Activated CD8-positive, alpha-beta memory T cell treated with anti-CD3 and anti-CD28 coated beads, Interleukin-2, amount 50 U/mL, for 1 hour (primary cell): ENCODE measurements around the gene OR2S2.
"Not testable (repeated sequence)": the region's sequence is repeated elsewhere in the genome, so short reads cannot be mapped to it uniquely, and the experiment has no call there.

Experiments used
- DNase-seq: peaks from one replicate; pipeline ENCODE4 v3.0.0-alpha.2; 2020; ENCODE audit errors: extremely low read depth

Gene OR2S2

DNA sequence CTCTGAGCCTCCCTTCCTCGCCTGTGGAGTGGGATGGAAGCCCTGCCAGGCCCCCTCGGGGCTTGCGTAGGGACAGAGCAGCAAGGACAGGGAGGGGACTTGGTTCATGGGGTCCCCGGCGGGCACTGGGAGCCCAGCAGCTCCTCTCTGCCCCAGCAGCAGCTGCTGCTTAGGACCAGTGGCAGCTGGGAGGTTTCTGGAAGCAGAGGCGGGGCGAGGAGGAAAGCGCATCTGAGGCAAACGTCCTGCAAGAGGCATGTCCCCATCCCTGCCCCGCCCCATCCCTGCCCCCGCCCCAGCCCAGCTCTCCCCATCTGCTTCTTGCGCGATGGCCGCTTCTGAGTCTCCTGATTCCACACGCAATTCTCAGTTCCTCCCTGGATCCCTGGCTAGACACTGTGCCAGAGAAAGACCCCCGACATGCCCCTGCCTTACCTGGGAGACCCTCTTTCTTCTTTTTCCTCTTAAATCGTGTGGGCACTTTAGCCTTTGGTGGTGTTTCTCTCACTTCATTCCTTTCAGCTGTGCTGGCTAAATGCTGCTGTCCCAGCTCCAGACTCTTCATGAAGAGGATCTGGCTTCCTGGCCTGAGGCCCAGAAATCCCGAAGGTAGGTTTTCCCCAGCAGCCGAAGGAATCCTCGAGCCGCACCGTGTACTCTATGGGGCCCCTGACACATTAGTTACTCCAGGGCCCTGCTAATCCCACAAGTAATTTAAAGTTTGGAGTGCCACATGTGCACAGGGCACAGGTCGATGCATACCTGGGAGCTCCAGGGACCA lies 4.4 kb upstream of the OR2S2 start:
- no peak for DNase-seq

DNA sequence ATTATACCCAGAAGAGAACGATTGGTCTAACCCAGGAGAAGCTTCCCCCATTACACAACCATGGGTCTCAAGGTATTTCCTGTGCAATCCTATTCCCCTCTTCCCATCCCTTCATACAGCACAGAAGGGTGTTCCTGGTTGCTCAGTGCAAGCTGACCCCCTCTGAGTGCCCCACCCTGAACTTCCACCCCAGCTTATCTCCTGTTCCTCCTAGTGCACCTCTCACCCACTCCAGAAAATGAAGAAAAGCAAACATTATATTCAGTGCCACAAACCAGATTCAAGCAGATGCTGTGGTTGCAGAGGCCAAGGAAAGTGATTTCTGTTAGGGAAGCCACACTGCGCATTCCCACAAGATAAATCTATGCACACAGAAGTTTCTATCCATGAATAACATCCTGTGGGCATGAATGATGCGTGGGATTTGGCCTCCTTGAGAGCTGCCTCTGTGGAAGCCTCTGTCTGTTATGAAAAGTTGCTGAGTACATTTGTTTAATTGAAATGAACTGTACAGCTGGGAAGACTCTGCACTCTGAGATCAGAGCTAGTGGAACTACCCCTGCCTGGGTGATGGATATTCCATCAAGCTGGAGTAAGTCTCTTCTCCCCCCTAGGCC lies 2.2 kb upstream of the OR2S2 start:
- no peak for DNase-seq

DNA sequence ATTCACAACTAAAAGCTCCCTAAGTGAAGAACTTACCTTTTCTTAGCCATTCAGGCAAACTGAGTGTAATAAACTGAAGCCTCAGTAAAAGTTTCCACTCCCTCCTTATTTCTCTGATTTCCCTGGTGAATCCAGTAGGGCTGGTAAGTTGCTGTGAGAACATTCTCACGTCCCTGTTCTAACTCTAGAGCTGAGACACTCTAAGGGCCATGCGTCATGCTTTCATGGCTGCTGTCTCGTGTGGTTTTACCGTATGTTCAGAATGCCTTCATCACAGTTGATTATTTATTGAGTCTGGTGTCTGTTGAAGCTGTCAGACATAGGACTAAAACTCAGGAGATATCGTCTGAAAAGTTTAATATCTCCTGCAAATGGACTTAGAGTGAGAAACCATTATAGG lies 1.3 kb downstream of the OR2S2 start:
- DNase-seq = no peak

DNA sequence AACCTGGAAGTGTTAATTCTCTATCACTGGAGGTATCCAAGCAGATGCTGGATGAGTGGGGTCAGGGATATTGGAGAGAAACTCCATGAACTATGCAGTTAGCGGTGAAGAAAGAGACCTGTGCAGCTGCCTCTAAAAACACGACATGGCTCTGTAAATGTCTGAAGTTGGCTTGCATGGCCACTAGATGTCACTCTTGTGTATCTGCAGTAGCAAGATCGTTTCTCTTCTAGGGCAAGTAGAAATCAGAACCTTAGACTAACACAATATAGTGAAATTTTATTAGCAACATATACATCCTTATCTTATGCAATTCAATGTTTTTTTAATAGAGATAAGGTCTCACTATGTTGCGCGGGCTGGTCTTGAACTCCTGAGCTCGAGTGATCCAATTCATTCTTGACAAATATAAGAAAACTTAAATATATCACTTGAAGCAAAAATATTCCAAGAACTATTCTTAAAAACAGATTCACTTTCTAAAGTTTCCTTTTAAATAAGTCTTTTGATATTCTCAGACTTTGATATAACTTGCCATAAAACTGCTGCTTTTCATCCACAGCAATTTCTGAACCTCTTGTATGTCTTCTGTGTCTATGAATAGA lies 2.9 kb downstream of the OR2S2 start:
- DNase-seq = no peak

DNA sequence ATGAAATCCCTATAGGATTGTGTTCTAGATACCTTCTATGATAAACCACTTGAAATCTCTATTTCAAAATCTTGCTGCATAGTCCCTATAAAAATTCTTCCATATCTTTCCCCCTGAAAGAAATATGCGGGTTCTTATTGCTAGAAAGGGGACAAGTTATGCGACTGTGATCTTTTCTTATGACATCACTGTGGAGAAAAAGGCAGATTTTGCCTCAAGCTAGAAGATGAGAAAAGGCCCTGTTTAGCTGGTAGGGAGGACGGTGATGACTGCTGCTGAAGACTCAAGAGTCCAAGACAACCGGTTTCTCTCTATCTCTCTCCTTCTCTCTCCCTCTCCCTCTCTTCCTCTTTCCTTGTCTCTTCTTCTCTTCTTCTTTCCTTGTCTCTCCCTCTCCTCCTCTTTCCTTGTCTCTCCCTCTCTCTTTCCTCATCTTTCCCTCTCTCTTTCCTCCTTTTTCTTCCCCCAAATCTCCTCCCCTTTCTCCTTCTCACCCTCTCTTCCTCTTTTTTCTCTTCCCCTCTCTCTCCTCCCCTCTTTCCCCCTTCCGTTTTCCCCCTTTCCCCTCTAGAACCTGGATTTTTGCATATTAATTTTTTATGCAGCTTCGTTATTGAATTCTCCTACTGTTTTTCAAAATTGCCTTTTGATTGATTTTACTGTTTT lies 5.3 kb downstream of the OR2S2 start:
- no peak for DNase-seq

DNA sequence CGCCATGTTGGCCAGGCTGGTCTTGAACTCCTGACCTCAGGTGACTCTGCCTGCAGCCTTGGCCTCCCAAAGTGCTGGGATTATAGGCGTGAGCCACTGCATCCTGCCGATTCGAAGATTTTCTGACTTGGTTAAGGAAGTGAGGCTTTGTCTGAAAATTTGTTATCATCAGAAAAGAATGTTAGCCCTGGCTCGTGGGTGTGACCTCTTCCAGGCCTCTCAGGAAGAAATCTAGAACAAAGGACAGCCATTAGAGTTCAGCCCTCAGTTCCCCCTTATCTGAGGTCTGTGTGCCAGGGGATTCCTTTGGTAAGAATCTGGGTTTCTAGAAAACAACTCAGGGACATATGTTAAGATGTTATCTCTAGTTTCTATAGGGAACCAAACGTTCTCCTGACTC lies 6.2 kb downstream of the OR2S2 start:
- DNase-seq = no peak

DNA sequence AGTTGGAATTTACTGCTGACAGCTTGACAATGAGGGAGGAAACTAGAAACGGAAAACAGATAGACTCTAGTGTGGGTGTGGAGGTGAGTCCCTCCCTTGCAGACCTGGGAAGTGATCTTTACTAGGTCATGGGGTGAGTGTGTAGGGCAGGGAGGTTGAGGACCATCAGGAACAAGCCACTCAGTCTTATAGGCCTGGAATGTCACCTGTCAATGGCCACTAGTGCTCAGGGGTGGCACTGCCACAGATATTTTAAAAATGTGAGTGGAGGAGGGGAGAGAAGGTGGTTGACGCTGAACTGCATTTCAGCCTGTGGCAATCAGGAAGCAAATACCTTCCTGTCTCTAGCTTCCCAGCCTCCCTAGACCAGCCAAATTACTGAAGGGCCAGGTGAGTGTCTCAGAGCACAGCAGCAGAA lies 9.0 kb downstream of the OR2S2 start:
- no peak for DNase-seq

DNA sequence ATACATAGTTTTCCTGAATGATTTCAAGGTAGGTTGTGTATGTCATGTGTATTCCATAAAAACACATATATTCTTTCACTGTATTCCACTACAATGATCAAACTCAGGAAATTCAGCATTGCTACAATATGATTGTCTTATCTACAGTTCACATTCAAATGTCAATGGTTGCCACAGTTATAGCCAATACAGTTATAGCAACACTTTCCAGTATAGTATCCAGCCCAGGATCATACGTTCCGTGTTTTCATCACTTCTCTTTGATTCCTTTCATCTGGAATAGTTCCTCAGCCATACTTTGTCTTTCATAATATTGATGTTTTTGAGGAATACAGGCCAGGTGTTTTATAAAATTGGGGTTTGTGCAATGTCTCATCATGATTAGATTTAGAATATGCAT lies 9.5 kb downstream of the OR2S2 start:
- no peak for DNase-seq

DNA sequence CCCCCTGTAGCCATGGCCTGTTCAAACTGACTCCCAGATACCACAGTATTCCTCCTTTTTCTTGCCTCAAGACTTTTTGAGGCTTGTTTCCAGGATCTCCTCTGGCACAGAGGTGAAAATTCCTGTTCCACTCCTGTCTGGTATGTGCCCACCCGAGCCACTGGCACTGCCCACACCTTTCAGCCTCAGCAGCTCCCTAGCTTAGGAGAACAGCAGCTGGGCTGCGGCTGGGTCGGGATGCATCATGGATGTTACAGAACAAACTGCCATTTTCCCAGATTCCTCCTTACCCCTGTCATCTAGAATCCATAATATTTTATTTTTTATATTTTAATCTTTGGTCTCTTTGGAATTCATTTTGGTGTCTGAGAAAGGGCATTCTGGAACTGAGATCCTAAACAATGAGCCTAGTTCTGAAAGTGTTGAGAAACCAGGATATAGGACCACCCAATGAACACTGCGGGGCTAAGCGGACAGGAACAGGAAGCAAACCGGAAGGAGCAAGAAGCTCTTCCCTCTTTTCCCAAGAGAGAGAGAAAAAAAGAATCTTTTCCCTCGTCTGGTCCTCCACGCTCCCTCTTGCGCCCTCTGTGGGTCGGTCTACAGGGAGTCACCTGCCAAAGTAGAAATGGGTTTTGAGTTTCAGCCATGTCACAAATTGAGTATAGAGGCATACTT lies 12.5 kb downstream of the OR2S2 start:
- peak; percentile 10 for DNase-seq

DNA sequence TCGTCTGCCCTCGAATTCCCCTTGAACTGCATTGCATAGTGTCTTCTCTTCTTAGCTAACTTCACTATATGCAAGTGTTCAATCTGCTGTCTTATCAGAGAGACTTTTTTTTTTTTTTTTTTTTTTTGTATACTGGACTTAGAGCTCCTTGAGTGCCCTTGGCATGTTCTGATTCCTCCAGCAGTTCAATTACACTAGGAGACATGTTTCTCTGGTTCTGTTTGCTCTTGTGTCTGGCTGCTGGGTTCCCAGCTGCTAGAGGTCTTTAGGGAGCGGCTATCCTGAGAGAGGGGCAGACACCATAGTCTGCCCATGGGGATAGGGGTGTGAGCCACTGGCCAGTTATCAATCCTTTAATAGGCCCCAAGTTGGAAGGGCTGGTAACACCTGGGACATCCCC lies 13.1 kb downstream of the OR2S2 start:
- DNase-seq = no peak

DNA sequence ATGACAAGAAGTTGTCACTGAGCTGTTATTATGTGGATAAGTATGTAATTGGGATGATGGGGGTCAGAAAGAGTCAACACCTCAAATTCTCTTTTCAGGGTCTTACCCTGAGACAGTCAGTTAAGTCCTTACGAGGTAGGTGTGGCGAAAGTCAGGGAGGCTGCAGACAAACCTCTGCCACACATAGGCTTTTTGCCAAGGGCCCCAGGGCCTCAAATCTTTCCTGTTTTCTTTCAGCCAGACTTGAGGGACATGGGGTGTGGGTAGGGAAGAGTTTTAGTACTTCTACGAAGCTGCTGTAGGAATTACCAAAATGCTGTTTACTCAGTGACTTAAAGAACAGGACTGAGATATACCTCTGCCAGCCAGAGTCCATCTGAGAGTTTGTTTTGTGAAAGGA lies 13.8 kb downstream of the OR2S2 start:
- no peak for DNase-seq

DNA sequence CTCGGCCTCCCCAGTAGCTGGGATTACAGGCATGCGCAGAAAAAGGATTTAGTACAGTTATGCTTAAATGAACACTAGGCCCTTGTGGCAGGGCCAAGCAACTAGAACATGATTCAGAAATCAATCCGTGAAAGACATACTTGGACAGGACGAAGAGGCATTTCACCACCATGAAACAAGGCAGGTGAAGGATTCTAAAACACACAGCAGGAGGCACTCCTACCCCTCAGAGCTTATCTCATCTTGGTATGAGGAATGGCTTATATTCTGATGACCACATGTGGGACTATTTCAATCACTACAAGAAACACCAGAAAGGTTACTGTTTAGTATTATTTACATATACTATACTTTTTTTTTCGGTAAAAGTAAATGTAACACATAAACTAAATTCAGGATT lies 15.7 kb downstream of the OR2S2 start:
- no peak for DNase-seq

DNA sequence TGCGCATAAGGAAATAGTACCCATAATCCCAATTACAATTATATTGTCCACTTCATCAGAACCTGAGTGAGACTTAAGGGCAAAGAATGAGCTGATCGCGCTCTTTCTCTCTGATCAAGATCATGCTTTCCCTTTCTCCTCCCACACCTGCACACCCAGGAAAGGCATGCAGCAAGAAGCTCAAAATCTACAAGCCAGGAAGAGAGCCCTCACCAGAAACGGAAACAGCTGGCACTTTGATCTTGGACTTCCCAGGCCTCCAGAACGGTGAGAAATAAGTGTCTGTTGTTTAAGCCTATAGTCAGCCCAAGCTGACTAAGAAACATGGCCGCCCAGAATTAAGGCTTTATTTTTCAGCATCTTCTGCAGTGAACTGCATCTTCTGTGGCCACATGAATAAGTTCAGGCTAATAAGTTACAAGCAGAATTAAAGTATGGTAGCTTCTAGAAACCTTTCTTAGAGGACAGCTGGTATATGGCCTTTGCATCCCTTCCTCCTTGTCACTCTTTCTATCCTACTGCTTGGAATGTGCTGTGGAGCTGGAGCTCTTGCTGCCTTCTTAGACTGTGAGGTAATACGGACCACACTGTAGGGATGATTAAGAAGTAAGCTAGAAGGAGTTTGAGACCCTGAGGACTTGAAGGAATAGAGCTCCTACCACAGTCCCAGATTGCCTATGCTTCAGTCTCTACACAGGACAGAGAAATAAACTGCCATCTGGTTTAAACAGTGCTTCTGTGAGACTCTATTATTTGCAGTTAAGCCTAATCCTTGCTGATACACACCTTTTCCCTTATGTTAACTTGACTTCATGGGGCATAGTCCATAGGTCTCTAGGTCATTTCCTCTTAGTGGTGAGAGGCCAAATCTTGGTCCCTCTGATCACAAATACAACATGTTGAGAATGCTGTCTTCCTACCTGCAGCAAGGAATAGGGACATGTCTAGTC lies 17.2 kb downstream of the OR2S2 start:
- no peak for DNase-seq

DNA sequence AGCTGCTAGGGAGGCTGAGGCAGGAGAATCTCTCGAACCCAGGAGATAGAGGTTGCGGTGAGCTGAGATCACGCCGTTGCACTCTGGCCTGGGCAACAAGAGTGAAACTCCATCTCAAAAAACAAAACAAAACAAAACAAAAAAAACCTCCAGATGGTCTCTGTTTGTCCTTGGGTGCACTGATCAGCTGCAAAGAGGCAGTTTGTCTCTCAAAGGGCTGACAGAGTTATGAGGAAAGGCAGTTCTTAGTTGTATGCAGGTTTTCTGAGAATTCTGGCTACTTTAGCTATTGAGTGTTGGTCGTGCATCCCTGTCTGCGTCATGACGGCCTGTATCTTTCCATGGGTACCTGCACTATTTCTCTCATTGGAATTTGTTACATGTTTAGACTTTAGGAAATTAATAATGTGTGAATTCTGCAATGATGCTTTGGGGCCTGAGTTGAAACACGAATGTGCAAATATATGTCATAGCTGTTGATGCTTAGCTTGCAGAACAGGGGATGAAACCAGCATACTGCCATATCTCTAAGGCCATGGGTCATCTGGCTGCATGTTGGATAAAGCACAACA lies 18.2 kb downstream of the OR2S2 start:
- DNase-seq = no peak

DNA sequence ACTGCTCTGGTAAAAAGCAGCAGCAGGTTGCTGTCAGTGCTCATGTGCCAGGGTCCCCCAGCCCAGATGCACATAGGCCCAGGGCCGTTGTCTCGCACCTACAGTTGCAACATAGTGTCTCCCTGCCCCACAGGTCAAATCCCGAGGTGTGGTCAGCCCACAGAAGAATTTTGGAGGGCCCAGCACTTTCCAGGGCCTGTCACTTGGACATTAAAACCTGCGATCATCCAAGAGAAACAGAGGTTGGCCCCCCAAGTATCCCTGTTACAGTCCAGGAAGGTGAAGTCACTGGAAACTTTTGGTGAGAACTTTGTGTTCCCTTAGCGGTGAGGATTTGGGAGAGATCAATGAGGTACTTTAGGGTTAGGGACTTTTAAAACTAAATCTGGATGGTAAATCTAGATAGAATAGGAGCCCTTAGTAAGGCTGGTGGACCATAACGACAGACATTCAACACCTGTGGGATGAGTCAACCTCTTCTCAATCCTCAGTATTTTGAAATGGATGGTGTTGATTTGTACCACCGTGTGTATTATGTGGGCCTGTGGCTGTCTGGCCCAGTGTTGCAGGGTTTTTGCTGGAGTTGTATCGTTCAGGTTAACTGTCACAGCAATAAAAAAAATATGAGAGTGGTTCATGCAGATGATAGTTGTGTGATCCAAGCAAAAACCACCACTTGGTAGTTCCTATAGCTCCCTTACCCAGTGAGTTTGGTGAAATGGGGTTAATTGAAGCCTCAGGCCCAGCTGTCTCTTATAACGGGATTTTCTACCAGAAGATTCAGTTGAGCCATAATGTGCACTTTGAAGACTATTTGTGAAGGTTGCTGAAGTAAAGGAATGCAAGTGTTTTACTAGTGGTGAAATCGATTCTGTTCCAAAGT lies 19.2 kb downstream of the OR2S2 start:
- no peak for DNase-seq

DNA sequence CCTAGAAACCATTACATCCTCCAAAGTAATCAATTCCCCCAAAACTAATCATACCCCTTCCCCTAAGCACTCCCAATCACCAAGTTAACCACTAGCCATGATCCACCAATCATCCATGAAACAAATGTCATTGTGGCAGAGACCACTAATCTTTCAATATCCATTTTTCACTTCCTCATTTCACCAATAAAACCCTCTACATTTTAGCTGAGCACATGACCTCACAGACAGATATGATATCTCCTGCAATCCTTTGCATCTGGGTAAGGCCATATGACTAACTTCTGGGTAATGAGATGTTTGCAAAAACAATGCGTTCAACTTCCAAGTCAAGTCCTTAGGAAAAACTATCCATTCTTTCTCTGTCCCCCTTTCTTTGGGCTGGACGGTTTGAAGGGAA lies 20.7 kb downstream of the OR2S2 start:
- no peak for DNase-seq

DNA sequence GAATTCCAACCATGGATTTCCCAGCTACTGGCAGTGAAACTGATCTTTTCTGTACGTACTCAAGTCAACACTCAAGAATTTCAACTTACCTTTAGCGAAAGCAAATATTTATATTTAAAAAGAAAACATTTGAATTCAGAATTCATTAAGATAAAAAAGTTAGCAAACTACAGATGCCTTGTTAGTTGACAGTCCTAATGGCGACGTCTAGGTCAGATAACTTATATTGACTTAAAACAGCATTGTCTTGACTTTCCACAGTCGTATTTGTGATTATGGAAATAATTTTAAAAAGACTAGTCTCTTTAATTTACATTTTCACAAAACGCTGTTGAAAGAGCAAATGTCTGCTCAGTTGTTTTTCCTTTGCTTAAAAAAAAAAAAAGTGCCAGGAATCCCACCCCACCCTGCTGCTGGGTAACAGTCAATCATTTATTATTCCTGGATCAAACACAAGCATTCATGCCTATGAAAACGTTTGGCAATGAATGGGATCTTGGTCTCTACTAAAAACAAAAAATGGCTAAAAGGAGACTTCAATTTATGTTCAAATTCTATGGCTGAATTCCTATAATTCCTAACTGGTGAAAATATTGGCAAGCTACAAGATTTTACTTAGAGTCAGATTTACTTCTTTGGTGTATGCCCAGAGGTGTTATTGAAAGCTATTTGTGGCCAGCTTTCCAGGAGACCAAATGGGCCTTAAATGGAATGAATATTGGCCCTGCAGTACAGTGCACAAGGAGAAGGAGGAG lies 22.0 kb downstream of the OR2S2 start:
- DNase-seq = no peak

DNA sequence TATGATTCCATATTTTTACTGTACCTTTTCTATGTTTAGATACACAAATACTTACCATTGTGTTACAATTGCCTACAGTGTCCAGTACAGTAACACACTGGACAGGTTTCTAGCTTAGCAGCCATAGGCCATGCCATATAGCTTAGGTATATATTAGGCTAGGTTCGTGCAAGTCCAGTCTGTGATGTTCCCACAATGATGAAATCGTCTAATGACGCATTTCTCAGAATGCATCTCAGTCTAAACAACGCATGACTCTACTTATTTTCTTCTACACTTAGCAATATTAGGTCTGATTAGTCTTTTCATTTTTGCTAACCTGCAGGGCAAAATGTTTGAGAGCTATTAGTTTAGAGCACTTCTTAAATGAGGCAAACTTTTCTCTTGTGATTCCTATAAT lies 22.7 kb downstream of the OR2S2 start:
- no peak for DNase-seq

DNA sequence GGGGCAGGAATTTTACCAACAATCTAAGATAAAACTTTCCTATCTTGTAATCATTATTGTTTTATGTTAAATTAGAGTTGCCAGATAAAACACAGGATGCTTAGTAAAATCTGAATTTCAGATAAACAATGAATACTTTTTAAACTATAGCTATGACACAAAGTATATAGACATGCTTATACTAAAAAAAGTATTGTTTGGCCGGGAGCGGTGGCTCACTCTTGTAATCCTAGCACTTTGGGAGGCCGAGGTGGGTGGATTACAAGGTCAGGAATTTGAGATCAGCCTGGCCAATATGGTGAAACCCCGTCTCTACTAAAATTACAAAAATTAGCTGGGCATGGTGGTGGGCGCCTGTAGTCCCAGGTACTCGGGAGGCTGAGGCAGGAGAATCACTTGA lies 23.9 kb downstream of the OR2S2 start:
- not testable (repeated sequence) for DNase-seq
